ENCODE results near the gene RNPEP. TPM values are rescaled to one million over a fixed set of nuclear protein-coding genes. Genes with fewer than 3 reads are reported as not detected.

RNPEP gene
- total and polyA plus RNA-seq, 8 donors: 19.8 to 43.5 (median 28.0) TPM

DNA sequence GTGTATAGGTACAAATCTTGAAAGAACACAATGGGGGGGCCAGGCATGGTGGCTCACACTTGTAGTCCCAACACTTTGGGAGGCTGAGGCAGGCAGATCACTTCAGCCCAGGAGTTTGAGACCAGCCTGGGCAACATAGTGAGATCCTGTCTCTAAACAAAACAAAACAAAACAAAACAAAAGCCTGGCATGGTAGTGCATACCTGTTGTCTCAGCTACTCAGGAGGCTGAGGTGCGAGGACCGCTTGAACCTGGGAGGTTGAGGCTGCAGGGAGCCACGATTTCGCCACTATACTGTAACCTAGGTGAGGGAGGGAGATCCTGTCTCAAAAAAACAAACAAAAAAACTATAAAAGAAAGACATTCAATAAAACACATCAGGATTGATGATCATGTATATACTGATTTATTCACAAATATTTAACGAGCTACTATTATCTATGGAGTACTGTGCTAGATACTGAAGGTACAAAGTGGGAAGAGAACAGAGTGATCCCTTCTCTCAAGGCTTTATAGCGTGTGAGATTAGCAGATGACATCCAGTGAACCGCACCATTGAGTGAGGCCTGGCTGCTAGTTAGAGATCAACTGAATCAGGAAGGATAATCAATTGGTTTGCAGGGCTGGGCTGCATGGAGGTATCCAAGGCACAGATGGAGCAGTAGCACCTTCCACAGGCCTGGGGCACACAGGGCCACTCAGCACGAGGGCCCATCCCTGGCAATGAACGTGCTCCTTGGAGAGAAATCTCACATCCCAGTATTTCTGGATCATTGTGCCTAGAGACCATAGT, 54.3 kb downstream of the RNPEP start:
- TF ChIP-seq, protein P1, sequence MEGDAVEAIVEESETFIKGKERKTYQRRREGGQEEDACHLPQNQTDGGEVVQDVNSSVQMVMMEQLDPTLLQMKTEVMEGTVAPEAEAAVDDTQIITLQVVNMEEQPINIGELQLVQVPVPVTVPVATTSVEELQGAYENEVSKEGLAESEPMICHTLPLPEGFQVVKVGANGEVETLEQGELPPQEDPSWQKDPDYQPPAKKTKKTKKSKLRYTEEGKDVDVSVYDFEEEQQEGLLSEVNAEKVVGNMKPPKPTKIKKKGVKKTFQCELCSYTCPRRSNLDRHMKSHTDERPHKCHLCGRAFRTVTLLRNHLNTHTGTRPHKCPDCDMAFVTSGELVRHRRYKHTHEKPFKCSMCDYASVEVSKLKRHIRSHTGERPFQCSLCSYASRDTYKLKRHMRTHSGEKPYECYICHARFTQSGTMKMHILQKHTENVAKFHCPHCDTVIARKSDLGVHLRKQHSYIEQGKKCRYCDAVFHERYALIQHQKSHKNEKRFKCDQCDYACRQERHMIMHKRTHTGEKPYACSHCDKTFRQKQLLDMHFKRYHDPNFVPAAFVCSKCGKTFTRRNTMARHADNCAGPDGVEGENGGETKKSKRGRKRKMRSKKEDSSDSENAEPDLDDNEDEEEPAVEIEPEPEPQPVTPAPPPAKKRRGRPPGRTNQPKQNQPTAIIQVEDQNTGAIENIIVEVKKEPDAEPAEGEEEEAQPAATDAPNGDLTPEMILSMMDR (IDR thresholded peaks at IDR 0.05): no peak
- ATAC-seq: peak in 1 of 4 donors; percentile 3
- H3K27ac ChIP-seq: peak overlapping the region in 3 of 4 donors; percentile 12 to 93 (median 92)
- H3K27me3 ChIP-seq: no peaks in the 10 kb centered on the region
- DNase-seq: peak in 1 of 6 donors; percentile 28
- no peak overlapping the region for H3K4me3 ChIP-seq
- peaks cover 23 to 42% (median 38%) of the 10 kb centered on the region in 3 donors for H3K4me1 ChIP-seq
- no peak for FAIRE-seq
- no peaks in the 10 kb centered on the region for H3K36me3 ChIP-seq
- no peaks in the 10 kb centered on the region for H3K9me3 ChIP-seq
- intact Hi-C loops (cut with DNase I): no loop called here
- 71 to 73% methylated on average over 9 of the region's 9 CpGs for WGBS, 2 donors

DNA sequence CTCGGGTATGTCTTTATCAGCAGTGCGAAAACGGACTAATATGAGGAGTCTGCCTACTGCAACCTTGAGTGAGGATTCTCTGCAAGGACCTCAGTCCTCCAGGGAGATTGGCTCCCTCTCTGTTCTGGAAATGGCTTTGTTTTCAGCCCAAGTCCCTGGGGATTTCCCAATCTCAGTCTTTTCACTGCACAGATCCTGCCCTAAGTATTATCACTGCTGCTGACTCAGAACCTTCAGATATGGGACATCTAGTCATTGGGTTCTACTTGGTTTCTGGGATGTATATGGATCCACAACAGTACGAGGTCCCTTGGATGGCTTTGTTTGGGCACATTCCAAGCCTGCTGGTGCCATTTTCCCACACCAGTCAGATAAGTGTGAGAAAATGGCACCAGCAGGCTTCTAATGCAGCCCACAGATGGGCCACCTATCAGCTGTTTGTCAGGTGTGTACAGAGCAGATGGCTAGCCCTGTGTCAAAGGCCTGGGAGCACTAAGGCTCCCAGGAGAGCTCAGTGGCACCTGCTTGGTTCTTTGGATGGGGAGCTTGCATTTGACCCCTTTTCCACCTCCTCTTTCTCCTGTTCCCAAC, 55.4 kb downstream of the RNPEP start:
- no peak overlapping the region for H3K4me3 ChIP-seq
- H3K27me3 ChIP-seq: no peaks in the 10 kb centered on the region
- peak; percentile 48 to 69 (median 58) for ATAC-seq
- no peaks in the 10 kb centered on the region for H3K9me3 ChIP-seq
- TF ChIP-seq, protein P1 (IDR thresholded peaks at IDR 0.05): no peak
- no peaks in the 10 kb centered on the region for H3K36me3 ChIP-seq
- H3K27ac ChIP-seq: peak overlapping the region in 3 of 4 donors; percentile 8 to 93 (median 92)
- intact Hi-C loops (cut with DNase I): no loop called here
- FAIRE-seq: no peak
- 32 to 44% methylated on average over 4 of the region's 4 CpGs for WGBS, 2 donors
- peak; percentile 63 to 89 (median 80) for DNase-seq
- H3K4me1 ChIP-seq: peaks cover 23 to 41% (median 38%) of the 10 kb centered on the region in 3 donors

DNA sequence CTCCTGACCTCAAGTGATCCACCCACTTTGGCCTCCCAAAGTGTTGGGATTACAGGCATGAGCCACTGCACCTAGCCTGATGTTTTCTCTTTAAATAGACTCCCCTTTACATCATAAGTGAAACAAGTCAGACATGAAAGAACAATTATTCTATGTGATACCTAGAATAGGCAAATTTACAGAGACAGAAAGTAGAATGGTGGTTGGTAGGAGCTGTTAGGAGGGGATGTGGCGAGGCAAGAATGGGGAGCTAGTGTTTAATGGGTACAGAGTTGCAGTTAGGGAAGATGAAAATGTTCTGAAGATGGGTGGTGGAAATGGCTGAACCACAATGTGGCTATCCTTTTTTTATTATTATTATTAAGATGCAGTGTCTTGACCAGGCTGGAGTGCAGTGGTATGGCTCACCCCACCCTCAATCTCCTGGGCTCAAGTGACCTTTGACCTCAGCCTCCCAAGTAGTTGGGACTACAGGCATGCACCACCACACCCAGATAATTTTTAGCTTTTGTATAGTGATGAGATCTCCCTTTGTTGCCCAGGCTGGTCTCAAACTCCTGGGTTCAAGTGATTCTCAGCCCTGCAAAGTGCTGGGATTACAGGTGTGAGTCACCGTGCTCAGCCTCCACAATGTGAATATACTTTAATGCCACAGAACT, 56.4 kb downstream of the RNPEP start:
- peak overlapping the region in 3 of 4 donors; percentile 8 to 93 (median 92) for H3K27ac ChIP-seq
- H3K9me3 ChIP-seq: no peaks in the 10 kb centered on the region
- intact Hi-C loops (cut with DNase I): no loop called here
- H3K36me3 ChIP-seq: no peaks in the 10 kb centered on the region
- FAIRE-seq: no peak
- 91 to 97% methylated on average over 2 of the region's 2 CpGs for WGBS, 2 donors
- TF ChIP-seq, protein P1 (IDR thresholded peaks at IDR 0.05): no peak
- no peaks in the 10 kb centered on the region for H3K27me3 ChIP-seq
- H3K4me3 ChIP-seq: no peak overlapping the region
- ATAC-seq: no peak
- peak in 1 of 6 donors; percentile 2 for DNase-seq
- H3K4me1 ChIP-seq: peaks cover 23 to 46% (median 36%) of the 10 kb centered on the region in 3 donors

DNA sequence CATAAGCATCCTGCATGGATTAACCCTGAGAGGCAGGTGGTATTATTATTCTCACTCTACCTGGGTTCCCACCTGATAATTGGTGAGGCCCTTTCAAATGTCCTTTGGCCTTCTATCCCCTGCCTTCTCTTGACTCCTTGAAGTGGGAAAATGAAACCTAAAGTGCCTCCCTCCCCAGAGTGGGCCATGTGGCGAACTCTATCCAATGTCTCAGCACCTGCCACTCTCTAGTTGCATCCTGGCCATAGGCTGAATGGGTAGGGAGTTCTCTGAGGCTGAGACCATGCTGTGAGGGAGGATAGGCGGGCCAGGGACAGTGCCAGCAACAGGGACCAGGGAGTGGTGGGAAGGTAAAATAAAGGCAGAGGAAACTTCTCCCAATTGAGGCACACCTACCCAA, 63.3 kb downstream of the RNPEP start:
- TF ChIP-seq, protein P1 (IDR thresholded peaks at IDR 0.05): no peak
- intact Hi-C loops (cut with DNase I): loop anchor here in 1 of 3 donors (5.0 kb wide), 1 partner anchor 62 kb away; no protein-coding TSS in a partner anchor
- FAIRE-seq (no peak), DNase-seq (no peak), ATAC-seq (peak; percentile 7 to 12 (median 9))
- peaks cover 33 to 62% (median 47%) of the 10 kb centered on the region in 3 donors for H3K4me1 ChIP-seq
- H3K27ac ChIP-seq: peak overlapping the region; percentile 65 to 91 (median 78)
- 99 to 100% methylated on average over 2 of the region's 2 CpGs for WGBS, 2 donors
- H3K36me3 ChIP-seq: no peaks in the 10 kb centered on the region
- no peak overlapping the region for H3K4me3 ChIP-seq
- no peaks in the 10 kb centered on the region for H3K27me3 ChIP-seq
- no peaks in the 10 kb centered on the region for H3K9me3 ChIP-seq
